ENCODE measurements around the gene BNC2.

- TF ChIP-seq, protein P1, sequence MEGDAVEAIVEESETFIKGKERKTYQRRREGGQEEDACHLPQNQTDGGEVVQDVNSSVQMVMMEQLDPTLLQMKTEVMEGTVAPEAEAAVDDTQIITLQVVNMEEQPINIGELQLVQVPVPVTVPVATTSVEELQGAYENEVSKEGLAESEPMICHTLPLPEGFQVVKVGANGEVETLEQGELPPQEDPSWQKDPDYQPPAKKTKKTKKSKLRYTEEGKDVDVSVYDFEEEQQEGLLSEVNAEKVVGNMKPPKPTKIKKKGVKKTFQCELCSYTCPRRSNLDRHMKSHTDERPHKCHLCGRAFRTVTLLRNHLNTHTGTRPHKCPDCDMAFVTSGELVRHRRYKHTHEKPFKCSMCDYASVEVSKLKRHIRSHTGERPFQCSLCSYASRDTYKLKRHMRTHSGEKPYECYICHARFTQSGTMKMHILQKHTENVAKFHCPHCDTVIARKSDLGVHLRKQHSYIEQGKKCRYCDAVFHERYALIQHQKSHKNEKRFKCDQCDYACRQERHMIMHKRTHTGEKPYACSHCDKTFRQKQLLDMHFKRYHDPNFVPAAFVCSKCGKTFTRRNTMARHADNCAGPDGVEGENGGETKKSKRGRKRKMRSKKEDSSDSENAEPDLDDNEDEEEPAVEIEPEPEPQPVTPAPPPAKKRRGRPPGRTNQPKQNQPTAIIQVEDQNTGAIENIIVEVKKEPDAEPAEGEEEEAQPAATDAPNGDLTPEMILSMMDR (conservative IDR thresholded peaks at IDR 0.05 in 1 of 2, IDR thresholded peaks at IDR 0.05 in 1 of 2; ENCODE audit: low read depth in 1 of 2, low read length in 2 of 2): no peak
- TF ChIP-seq EZH2 (IDR thresholded peaks at IDR 0.05; ENCODE audit: low read length, missing control alignments): no peak
These were observed 157.7 kb downstream of the BNC2 start for GRCh38 chr9:16712787-16713186.

Measured in fibroblast of lung (primary cell).